Forelimb muscle (tissue), 1 donor: Measurements from ENCODE around the gene MATR3. TPM values are rescaled to one million over a fixed set of nuclear protein-coding genes. Genes with fewer than 3 reads are reported as not detected.
A peak's percentile ranks its signal among the peaks of the same experiment; 100 is the strongest.
"Not testable (repeated sequence)": the region's sequence is repeated elsewhere in the genome, so short reads cannot be mapped to it uniquely, and the experiment has no call there.

ENCODE experiments used
- DNase-seq: peaks from one replicate; pipeline ENCODE4 v3.0.0-alpha.2; 2013; ENCODE audit warnings: low read depth
- polyA plus RNA-seq: library from polyadenylated mRNA; unstranded; fragments of 120-200 nt; gene quantifications from one replicate; pipeline ENCODE4 v1.2.1, GENCODE V29; 2013; ENCODE audit not compliant: insufficient read length

Gene MATR3
- polyA plus RNA-seq, result 271 TPM

DNA sequence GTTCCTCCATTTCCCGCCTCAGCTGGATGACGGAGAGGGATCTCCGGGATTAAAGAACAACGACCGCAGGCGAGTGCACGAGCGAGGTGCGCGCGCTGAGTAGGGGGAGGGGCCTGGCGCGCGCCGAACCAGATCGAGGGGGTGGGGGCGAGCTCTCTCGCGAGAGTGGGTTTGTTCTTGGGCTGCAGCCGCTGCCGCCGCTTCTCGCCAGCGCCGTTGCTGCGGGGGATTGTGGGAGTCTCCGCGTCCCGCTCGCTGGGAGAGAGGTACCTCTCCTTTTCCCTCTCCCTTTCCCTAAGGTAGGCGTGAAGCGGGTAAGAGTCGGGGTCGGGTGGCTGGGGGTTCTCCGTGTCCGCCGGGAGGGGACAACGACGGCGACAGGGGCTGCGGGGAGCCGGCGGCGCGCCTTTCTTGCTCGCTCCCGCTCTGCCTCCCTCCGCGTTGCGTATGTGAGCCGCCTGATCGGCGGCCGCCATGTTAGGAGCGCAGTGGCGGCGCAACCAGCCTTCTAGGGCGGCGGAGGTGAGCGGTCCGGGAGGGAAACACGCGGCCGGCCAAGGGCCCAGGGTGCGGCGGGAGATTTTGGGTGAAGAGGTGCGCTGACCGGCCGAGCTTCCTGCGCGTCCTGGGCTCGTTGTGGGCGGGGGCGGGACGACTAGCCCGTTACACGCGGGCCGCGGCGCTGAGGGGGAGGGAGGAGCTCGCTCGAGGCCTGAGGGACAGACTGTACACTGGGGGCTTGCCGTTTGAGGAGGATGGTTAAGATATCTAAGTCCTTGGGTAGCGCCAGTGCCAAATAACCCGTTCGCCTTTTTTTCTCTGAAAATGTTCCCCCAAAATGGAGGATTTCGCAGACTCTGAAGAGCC, at the start of gene MATR3:
Gene MATR3, plus strand, starts transcription at position 234 of the 867 bp plus-strand sequence. CDS start 13,676 bp downstream, outside the sequence.
- DNase-seq, result peak; percentile 83

DNA sequence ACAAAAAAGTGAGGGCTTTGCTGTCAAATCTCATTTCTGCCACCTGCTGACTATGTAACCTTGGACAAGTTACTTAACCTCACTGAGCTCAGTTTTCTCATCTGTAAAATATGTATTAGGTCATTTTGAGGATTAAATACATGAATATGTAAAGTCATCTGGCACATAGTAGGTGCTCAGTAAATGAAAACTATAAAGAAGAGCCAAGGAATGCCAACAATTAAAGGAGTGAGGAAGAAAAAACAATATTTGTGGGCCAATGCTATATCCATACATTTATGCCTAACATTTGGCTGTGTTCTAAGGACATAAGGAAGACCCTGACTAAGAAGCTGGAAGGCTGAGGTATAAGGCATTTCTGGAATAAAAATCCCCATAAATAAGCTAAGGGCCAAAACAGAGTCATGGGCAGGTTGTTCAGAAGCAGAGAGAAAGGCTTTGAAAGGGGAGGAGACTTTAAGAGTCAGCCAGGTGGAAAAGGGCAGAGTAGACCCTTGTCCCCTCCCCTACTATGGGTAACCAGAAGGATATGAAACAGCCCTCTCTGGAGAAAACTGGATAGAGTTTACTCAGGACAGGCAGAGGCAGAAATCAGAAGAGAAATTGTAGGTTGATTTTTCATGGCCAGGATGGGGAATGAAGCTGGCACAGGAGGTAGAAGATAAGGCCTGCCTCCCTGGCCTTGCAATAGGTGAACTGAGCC, 47.8 kb upstream of the MATR3 start:
- no peak for DNase-seq

DNA sequence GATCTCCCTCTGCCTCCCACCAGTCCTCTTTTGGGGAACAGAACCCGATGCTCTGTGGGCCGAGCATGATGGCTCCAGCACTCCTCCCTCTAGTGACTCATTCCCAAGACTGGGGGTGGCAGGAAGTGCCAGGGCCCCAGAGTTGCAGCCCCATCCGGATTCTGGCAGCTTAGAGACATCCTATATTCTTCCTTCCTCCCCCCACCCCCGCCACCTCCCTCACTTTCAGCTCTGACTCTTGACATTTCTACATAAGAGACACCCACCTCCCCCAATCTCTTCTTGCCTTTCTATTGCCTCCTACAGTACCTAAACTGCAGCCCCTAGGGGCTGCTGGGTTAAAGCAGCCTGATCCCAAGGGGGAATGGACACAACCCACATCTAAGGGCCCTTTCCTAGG, 47.1 kb upstream of the MATR3 start:
- no peak for DNase-seq

- no peak for DNase-seq
Measured at GRCh38 chr5:139248826-139249453, 44.6 kb upstream of the MATR3 start.

GRCh38 chr5:139251281-139251687, 42.3 kb upstream of the MATR3 start:
- no peak for DNase-seq

GRCh38 chr5:139251695-139252288, 41.7 kb upstream of the MATR3 start:
- DNase-seq, result no peak

DNA sequence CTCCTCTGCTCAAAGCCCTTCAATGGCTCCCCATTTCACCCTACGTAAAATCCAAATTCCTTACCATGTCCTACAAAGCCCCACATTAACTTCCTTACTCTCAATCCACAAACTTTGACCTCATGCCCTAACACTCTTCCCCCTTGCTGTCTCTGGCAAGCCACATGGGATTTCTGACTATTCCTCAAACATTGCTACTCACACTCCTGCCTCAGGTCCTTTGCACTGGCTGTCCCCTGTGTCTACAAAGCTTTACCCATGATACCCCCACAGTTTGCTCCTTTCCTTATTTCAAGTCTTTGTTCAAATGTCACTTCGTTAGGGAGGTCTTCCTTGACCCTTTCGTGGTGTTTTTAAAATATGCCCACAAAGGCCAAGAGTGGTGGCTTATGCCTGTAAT, 40.4 kb upstream of the MATR3 start:
- DNase-seq, result no peak

- no peak for DNase-seq
Measured at GRCh38 chr5:139256820-139257219, 36.7 kb upstream of the MATR3 start.

GRCh38 chr5:139262059-139262741, 31.3 kb upstream of the MATR3 start:
- no peak for DNase-seq

DNA sequence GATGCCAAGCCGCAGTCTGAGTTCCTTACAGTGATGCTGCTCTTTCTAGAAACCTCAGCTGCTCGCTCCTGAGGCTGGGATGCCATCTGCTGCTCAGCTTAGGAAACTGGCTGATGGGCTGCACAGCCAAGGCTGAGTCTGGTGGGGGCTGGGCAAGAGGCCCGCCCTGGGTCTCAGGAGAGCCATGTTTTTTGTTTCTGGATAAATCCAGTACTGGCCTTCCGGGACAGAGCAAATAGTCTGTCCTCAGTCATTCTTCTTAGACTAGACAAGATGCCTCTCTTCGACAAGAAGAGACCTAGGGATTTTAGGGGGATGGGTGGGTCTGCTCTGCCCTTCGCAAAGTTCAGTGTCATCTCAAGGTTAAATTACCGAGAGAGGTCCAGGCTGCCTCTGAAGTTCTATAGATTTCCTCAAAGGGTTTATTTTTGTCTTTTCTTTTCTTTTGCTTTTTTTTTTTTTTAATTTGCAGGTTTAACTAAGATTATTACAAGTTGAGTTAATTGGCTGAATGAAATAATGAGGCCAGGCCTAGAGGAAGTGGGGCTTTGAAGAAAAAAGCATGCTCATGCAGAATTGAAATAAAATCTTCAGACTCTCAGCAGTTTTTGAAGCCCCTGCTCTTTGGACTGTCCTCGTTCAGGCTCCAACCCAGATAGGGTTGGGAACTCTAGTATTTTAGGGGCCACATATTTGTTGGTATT, 30.6 kb upstream of the MATR3 start:
- peak; percentile 85 for DNase-seq

DNA sequence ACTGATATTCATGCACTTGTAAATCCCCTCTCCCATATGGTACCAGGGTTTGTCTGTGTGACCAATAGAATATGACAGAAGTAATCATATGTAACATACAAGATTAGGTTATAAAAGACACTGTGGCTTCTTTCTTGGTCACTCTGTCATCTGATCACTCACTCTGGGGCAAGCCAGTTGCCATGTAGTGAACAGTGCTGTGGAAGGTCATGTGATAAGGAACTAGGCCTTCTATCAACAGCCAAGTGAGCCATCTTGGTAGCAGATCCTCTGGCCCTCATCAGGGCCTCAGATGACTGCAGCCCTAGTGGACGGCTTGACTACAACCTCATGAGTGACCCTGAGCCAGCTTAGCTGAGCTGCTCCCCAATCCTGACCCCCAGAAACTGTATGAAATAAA, 30.0 kb upstream of the MATR3 start:
- DNase-seq, result no peak

GRCh38 chr5:139263946-139264345, 29.6 kb upstream of the MATR3 start:
- DNase-seq, result no peak

DNA sequence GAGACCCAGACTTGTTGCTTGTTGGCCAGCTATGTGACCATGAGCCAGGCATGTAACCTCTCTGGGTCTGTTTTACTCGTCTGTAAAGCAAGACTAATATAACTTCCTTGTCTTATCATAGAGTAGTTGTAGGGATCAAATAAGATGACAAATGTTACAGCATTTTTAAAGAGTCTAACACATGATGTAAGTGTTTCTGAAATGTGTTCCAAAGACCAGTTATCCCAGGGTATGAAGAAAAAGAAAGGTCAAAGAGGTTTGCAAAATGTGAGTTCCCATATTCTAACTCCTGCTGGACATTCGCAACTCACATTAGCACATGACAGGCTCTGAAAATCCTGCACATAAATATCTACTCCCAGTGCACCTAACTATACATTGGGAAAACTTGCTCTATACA, 28.5 kb upstream of the MATR3 start:
- no peak for DNase-seq

DNA sequence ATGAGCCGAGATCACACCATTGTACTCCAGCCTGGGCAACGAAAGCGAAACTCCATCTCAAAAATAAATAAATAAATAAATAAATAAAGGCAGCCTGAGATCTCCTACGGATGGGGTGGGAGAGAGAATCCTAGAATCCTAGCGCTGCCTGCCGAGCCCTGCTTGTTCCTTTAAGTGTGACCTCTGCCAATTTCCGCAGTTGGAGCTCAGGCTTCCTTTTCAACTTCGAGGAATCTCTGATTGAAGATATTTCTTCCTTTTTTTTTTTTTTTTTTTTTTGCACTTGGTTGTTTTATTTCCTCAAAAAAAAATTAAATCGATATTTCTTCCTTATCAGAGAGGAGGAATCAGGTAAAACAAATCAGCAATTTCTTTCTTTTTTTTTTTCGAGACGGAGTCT, 27.3 kb upstream of the MATR3 start:
- no peak for DNase-seq

DNA sequence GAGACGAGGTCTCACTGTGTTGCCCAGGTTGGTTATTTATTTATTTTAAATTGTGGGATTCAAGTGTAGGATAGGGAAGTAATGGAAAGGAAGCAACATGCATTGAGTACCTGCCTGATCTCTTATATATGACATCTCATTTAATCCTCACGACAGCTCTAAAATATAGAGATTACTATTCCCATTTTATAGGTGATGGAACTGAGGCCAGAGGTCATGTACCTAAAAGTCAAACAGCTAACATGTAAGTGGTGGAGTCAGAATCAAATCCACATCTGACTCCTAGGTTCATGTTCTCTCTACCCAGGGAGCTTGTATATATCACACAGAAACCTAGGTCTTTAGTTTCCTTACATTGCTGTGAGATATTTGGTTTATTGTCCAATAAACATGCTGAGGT, 26.1 kb upstream of the MATR3 start:
- DNase-seq, result no peak

DNA sequence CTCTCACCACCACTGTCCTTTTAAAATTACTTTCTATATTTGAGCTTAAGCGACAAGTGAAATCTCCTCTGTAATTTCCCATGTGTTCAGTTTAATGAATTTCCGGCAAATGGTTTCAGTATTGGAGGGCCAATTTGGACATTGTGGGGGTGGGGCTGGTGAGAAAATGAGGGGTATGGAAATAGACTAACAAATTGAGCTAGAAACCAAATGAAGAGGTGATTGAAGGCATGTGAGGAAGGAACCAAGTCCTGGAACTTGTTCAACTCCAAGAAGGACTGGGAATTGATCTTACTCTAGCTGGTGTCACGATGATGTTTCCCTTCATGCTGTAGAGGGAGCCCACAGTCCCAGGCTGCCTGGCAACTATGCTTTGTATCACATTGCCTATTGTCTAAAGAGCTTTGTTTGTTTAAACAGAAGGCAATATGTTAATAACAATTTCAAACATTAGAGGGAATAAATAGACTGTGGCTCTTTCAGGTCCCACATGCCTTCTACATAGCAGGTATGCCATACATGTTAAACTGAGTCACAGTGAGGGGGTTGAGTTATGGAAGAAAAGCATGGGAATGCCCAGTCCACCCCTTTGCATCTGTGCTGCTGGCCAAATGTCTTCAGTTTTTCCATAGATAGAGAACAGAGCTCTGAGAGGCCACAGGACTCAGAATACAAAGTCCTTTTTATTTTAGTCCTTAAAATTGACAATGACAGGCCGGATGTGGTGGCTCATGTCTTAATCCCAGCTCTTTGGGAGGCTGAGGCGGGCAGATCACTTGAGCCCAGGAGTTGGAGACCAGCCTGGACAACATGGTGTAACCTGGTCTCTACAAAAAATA, 25.0 kb upstream of the MATR3 start:
- no peak for DNase-seq

DNA sequence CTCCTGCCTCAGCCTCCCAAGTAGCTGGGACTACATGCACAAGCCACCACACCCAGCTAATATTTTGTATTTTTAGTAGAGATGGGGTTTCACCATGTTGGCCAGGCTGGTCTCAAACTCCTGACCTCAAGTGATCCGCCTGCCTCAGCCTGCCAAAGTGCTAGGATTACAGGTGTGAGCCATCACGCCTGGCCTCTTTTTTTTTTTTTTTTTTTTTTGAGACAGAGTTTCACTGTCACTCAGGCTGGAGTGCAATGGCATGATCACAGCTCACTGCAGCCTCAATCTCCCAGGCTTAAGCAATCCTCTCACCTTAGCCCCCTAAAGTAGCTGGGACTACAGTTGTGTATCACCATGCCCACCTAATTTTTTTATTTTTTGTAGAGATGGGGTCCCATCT, 22.8 kb upstream of the MATR3 start:
- not testable (repeated sequence) for DNase-seq

DNA sequence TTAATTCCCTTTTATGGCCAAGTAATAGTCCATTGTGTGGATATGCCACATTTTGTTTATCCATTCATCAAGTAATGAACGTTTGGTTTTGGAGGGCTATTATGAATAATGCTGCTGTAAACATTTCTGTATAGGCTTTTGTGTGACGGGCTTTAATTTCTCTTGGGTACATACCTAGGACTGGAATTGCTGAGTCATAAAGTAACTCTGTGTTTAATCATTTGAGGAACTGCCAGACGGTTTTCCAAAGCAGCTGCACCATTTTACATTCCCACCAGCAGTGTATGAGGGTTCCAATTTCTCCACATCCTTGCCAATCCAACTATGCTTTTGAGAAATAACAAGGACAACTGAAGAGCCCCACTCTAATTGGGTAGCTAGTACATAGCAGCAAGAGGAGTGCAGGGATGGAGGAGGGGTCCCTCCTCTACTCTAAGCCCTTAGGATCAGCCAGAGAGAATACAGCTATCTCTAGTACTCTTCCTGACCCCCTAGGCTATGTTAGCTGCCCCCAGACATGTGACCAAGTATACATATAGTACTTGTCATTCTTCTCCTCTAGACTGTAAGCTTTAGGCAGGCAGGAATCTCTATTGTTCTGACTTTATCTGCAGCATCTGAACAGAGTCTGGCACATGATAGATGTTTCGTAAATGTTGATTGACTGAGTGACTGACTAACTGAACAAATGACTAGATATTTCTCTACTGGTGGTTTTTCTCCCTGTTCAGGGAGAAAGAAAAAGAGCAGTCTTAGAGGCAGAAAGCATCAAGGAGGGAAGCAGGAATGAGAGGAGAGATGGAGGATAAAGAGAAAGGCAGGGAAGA, 22.1 kb upstream of the MATR3 start:
- DNase-seq, result no peak
